WTC11 (cell line): ENCODE results near the gene ADIPOR2.

Source experiments
- ESRRA ChIP-seq: sonication (generic); formaldehyde crosslinking; IDR thresholded peaks from 2 replicates; pipeline ENCODE4 v1.8.1; 2022; ENCODE audit warnings: mild to moderate bottlenecking, missing genetic modification reagents, borderline replicate concordance
- JUN ChIP-seq: sonication (generic); formaldehyde crosslinking; IDR thresholded peaks from 2 replicates; pipeline ENCODE4 v1.8.0; 2023; ENCODE audit warnings: mild to moderate bottlenecking, missing genetic modification reagents
- SP1 ChIP-seq: sonication (generic); formaldehyde crosslinking; conservative IDR thresholded peaks from 2 replicates; pipeline ENCODE4 v1.8.1; 2022; ENCODE audit warnings: missing genetic modification reagents
- TEAD4 ChIP-seq: sonication (generic); formaldehyde crosslinking; IDR thresholded peaks from 2 replicates; pipeline ENCODE4 v1.8.0; 2022; ENCODE audit warnings: mild to moderate bottlenecking, missing genetic modification reagents
- USF1 ChIP-seq: sonication (generic); formaldehyde crosslinking; IDR thresholded peaks from 2 replicates; pipeline ENCODE4 v1.8.0; 2022; ENCODE audit warnings: mild to moderate bottlenecking, missing genetic modification reagents
- ZNF121 ChIP-seq: sonication (generic); formaldehyde crosslinking; IDR thresholded peaks from 2 replicates; pipeline ENCODE4 v1.8.0; 2023; ENCODE audit warnings: missing genetic modification reagents
- TF ChIP-seq, protein P1 (sequence below): fragments of 200-600 bp; IDR thresholded peaks from 2 replicates; pipeline ENCODE4 v1.8.0; 2022; ENCODE audit warnings: antibody characterized with exemption

DNA sequence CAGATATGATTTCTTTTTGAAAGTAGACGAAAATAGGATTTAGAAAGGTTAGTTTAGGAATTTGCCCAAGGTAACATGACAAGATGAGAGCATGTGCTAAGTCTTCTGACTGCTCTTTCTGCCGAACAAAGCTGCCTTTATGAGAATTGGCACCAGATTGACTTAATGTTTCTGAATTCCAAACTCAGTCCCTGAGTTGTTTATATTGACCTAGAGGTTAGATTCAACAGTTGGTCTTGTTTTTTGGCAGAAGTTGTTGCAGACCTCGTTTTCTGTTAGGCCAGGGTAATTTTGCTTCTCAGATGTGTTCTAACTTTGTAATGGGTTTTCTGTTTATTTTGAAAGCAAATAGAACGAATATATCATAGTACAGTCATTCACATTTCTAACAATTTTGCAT, 68.0 kb downstream of the ADIPOR2 start:
- TF ChIP-seq, protein P1, sequence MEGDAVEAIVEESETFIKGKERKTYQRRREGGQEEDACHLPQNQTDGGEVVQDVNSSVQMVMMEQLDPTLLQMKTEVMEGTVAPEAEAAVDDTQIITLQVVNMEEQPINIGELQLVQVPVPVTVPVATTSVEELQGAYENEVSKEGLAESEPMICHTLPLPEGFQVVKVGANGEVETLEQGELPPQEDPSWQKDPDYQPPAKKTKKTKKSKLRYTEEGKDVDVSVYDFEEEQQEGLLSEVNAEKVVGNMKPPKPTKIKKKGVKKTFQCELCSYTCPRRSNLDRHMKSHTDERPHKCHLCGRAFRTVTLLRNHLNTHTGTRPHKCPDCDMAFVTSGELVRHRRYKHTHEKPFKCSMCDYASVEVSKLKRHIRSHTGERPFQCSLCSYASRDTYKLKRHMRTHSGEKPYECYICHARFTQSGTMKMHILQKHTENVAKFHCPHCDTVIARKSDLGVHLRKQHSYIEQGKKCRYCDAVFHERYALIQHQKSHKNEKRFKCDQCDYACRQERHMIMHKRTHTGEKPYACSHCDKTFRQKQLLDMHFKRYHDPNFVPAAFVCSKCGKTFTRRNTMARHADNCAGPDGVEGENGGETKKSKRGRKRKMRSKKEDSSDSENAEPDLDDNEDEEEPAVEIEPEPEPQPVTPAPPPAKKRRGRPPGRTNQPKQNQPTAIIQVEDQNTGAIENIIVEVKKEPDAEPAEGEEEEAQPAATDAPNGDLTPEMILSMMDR = no peak
- TF ChIP-seq SP1 (CRISPR knock-in tag) = no peak
- no peak for TF ChIP-seq ESRRA (CRISPR knock-in tag)
- no peak for TF ChIP-seq ZNF121
- no peak for TF ChIP-seq TEAD4 (CRISPR knock-in tag)
- no peak for TF ChIP-seq USF1 (CRISPR knock-in tag)
- no peak for TF ChIP-seq JUN (CRISPR knock-in tag)
